OCI-LY3 (cell line): ENCODE measurements around the gene FSHR.

Experiments used
- H2AFZ ChIP-seq: fragments of 200-600, 300-600 bp; shearing (Covaris generic); 2 replicates; pipeline ENCODE4 v1.6.0; 2014; ENCODE audit warnings: antibody characterized with exemption, low read depth, low read length
- H3K27ac ChIP-seq: fragments of 200-600, 300-600 bp; sonication (generic); 2 replicates; pipeline ENCODE4 v1.5.1; 2014; ENCODE audit warnings: mild to moderate bottlenecking, low read length, moderate library complexity, mixed read lengths
- H3K27me3 ChIP-seq: fragments of 200-600, 300-600 bp; sonication (generic); 2 replicates; pipeline ENCODE4 v1.6.1; 2014; ENCODE audit warnings: low read depth, low read length, mixed read lengths
- H3K36me3 ChIP-seq: fragments of 200-600, 300-600 bp; sonication (generic); replicated peaks from 2 replicates; pipeline ENCODE3; 2014; ENCODE audit warnings: low read depth, low read length, mixed read lengths
- H3K4me1 ChIP-seq: fragments of 300-600, 200-600 bp; sonication (generic); 2 replicates; pipeline ENCODE4 v1.6.1; 2014; ENCODE audit warnings: low read length, mixed read lengths
- H3K4me2 ChIP-seq: fragments of 200-600, 300-600 bp; sonication (generic); 2 replicates; pipeline ENCODE4 v1.6.1; 2014; ENCODE audit warnings: low read length, mixed read lengths
- H3K4me3 ChIP-seq: fragments of 300-600, 200-600 bp; sonication (generic); 2 replicates; pipeline ENCODE4 v1.5.1; 2014; ENCODE audit warnings: antibody characterized with exemption, mild to moderate bottlenecking, low read length, moderate library complexity
- H3K79me2 ChIP-seq: fragments of 300-600, 200-600 bp; shearing (Covaris generic); 2 replicates; pipeline ENCODE4 v1.6.1; 2014; ENCODE audit warnings: mild to moderate bottlenecking, low read length, mixed read lengths
- H3K9ac ChIP-seq: fragments of 300-600, 200-600 bp; shearing (Covaris generic); 2 replicates; pipeline ENCODE4 v1.6.0; 2014; ENCODE audit warnings: mild to moderate bottlenecking, low read length, moderate library complexity
- H3K9me3 ChIP-seq: fragments of 200-600, 300-600 bp; shearing (Covaris generic); 2 replicates; pipeline ENCODE4 v1.6.1; 2014; ENCODE audit warnings: low read length, mixed read lengths; ENCODE audit not compliant: insufficient read depth
- H4K20me1 ChIP-seq: fragments of 200-600, 300-600 bp; sonication (generic); 2 replicates; pipeline ENCODE4 v1.6.1; 2016; ENCODE audit warnings: low read length, mixed read lengths; ENCODE audit not compliant: insufficient read depth
- CTCF ChIP-seq: fragments of 200-600, 300-600 bp; sonication (generic); IDR thresholded peaks from 2 replicates; pipeline ENCODE4 v1.5.1; 2014; ENCODE audit warnings: antibody characterized with exemption, low read length, low read depth
- EZH2phosphoT487 ChIP-seq: fragments of 200-600 bp; shearing (Covaris generic); IDR thresholded peaks from 2 replicates; pipeline ENCODE4 v1.6.1; 2018; ENCODE audit warnings: antibody characterized with exemption, mixed run types, low read depth

Gene FSHR

DNA sequence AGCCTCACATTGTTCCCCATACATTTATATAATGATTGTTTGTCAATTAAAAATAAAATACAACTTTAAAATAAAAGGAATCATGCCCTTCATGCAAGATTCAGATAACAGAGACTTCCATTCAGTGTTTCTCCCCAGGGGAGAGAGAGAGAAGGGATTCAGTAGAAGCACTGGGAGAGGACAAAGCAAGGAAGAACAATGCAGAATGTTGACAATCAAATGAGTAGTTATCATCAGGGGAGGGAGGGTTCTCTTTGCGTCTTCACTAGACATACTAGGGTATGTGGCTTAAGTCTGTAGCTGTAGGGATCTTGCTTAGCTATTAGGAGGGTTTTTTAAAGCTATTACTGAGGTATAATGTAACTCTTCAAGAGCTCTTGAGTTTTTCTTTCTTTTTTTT lies 30.7 kb downstream of the FSHR start:
- no peak overlapping the region for H3K4me3 ChIP-seq
- no peaks in the 10 kb centered on the region for H4K20me1 ChIP-seq
- TF ChIP-seq EZH2phosphoT487: no peak
- H3K27ac ChIP-seq: no peak overlapping the region
- H2AFZ ChIP-seq: no peak overlapping the region
- H3K4me2 ChIP-seq: no peak overlapping the region
- no peaks in the 10 kb centered on the region for H3K36me3 ChIP-seq
- peaks cover 16% of the 10 kb centered on the region for H3K4me1 ChIP-seq
- no peaks in the 10 kb centered on the region for H3K9me3 ChIP-seq
- H3K27me3 ChIP-seq: no peaks in the 10 kb centered on the region
- no peaks in the 10 kb centered on the region for H3K79me2 ChIP-seq
- no peak overlapping the region for H3K9ac ChIP-seq

DNA sequence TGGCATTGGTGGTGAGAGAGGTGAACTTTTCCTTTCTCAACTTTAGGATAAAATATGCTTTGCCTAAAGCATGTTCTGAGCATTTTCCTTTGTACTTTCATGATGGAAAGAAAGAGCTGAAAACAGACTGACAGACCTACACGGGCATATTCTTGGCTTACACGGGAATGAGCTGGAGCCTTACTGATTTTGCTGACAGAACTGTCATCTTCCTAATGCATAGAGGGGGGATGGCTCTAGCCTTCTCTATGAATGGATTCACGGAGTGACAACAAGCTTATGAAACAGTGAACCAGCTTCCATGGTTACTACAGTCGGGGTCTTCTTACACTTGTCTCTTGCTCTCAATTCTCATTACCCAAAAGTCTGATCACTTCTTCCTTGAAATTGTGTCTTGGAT lies 32.2 kb downstream of the FSHR start:
- Histone ChIP-seq H2AFZ (no peak overlapping the region), H3K27me3 (no peaks in the 10 kb centered on the region), H3K4me3 (no peak overlapping the region)

GRCh38 chr2:49113046-49113445 lies 41.3 kb downstream of the FSHR start:
- Histone ChIP-seq H4K20me1 (no peaks in the 10 kb centered on the region), H3K36me3 (no peaks in the 10 kb centered on the region), H3K4me3 (no peak overlapping the region), H3K9ac (no peak overlapping the region), H2AFZ (no peak overlapping the region), H3K79me2 (no peaks in the 10 kb centered on the region), H3K27me3 (no peaks in the 10 kb centered on the region), H3K9me3 (no peaks in the 10 kb centered on the region), H3K4me1 (peaks cover 9% of the 10 kb centered on the region), H3K4me2 (no peak overlapping the region), H3K27ac (no peak overlapping the region)
- TF ChIP-seq CTCF (no peak), EZH2phosphoT487 (no peak)

More for the DNA sequence above, 32.2 kb downstream of the FSHR start:
- no peaks in the 10 kb centered on the region for H3K9me3 ChIP-seq
- TF ChIP-seq EZH2phosphoT487: no peak
- TF ChIP-seq CTCF: no peak
- H3K9ac ChIP-seq: no peak overlapping the region
- H3K27ac ChIP-seq: no peak overlapping the region
- H3K4me1 ChIP-seq: peaks cover 13% of the 10 kb centered on the region
- no peaks in the 10 kb centered on the region for H3K79me2 ChIP-seq
- H3K4me2 ChIP-seq: no peak overlapping the region
- no peaks in the 10 kb centered on the region for H3K36me3 ChIP-seq
- no peaks in the 10 kb centered on the region for H4K20me1 ChIP-seq

DNA sequence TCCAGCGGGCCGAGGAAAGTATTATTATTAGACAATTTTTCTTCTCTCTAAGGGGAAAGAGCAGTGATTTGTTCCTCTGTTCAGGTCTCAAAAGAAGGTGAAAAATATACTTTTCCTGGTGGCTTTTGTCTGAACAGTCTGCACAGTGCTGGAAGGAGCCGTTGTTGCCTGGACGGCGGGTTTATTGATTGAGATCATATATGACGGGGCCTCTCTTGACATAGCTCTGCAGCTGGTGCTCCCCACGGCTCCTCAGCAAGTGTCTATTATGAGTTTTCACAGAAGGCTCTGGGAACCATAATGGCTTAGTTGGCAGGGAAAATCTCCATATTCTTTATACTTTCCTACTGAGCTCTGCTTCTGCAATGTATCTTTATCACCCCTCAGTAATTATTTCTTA lies 42.9 kb downstream of the FSHR start:
- Histone ChIP-seq H3K9ac (no peak overlapping the region), H3K36me3 (no peaks in the 10 kb centered on the region), H3K4me1 (peaks cover 9% of the 10 kb centered on the region), H3K4me3 (no peak overlapping the region), H3K9me3 (no peaks in the 10 kb centered on the region), H2AFZ (no peak overlapping the region), H3K27me3 (no peaks in the 10 kb centered on the region), H3K27ac (no peak overlapping the region), H3K4me2 (no peak overlapping the region), H3K79me2 (no peaks in the 10 kb centered on the region), H4K20me1 (no peaks in the 10 kb centered on the region)
- TF ChIP-seq CTCF (no peak), EZH2phosphoT487 (no peak)

DNA sequence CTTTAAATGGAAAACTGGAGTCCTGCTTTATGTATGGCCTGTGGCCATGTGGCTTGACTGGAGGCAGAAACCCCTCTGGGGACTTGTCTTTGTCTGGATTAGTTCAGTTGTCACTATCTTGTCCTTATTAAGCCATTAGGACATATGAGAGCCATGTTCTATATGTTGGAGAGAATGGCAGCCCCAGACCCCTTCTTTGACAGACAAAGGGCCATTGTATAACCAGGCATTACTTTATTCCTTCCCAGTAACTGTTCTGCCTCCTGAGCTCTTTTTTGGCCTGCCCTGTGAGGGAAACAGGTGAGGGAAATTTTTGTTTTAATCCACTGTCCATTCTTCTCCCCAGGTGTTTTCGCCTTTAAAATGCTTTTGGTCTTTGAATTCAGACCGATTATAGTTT lies 43.3 kb downstream of the FSHR start:
- Histone ChIP-seq H4K20me1 (no peaks in the 10 kb centered on the region), H3K4me2 (no peak overlapping the region), H3K36me3 (no peaks in the 10 kb centered on the region), H3K27me3 (no peaks in the 10 kb centered on the region), H3K79me2 (no peaks in the 10 kb centered on the region), H3K4me1 (peaks cover 5% of the 10 kb centered on the region), H3K9me3 (no peaks in the 10 kb centered on the region), H3K27ac (no peak overlapping the region), H3K4me3 (no peak overlapping the region), H2AFZ (no peak overlapping the region), H3K9ac (no peak overlapping the region)
- TF ChIP-seq EZH2phosphoT487 (no peak), CTCF (no peak)
